Epithelial cell of prostate (primary cell): ENCODE data around the gene AATF.

ENCODE experiments used
- DNase-seq: peaks from one replicate; pipeline ENCODE4 v3.0.0-alpha.2; 2011; ENCODE audit warnings: low read depth, low spot score
- H3K27ac ChIP-seq: fragments of 450-650 bp; 2 replicates; pipeline ENCODE4 v1.5.1; 2017; ENCODE audit warnings: mild to moderate bottlenecking

Gene AATF

DNA sequence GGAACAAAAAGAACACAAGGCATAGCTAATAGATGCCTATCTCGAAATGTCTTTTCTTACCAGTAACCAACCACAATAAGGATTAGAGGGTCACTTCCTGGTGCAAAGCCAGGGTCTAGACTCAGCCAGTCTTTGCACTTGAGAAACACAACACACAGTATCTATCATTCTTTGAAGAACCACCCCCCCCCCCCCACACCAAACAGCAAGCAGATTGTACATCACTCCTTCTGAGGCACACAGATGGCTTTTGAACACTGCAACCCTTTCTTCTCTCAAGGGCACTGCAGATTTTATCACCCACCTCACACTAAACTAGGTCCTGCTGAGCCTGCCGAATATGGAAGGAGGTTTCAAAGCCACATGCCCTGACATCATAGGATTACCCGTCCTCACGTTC, 145.6 kb downstream of the AATF start:
- no peak overlapping the region for H3K27ac ChIP-seq
- DNase-seq, result no peak

DNA sequence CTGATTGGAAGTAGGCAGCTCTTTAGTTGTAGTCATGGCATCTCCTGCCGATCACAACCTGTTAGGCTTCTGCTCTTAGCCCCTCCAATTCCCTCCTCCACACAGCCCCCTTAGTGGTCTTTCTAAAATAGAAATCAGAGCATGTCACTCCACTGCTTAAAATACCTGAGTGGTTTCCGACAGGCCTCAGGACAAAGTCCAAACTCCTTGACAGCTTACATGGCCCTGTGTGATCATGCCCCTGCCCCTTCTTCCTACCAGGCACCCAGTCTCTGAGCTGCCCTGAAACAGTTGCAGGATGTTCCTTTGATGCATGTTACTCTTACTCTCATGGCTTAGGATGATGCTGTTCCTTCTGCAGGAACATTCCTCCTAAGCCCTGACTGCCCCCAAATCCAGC, 147.3 kb downstream of the AATF start:
- no peak overlapping the region for H3K27ac ChIP-seq
- no peak for DNase-seq

DNA sequence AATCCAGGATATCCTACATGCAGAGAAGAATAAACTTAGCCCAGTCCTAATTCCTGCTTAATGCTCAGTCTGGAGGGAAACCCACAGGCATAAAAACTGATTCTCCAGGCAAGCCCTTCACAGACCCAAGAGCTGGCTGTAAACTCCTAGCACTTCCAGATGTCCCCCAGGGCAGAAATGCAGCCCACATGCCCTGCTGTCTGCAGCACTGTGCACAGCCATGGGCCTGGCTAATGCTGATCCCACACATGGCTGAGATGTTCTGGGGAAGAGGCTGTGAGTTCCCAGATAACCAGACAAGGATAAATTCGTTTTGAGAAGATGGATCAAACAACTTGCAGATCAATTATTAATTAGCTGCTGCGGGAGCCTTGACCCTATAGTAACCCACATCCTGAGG, 148.4 kb downstream of the AATF start:
- no peak overlapping the region for H3K27ac ChIP-seq

DNA sequence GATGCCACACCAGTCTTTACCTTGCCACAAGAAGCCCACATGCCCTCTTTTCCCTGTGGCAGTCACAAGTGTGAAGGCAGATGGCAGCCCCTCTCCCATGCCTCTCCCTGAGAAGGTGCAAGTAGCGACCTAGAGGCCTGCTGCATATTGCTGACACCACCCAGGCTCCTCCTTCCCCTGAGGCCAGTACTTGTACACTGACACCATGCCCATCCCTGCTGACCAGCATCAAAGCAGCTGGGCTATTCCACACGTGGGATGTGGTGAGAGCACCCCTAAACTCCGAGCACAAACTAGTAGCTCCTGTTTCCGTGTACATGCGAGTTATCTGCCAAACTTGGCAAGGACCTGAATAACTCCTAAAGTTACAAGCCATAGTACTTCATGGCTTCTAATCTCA, 149.4 kb downstream of the AATF start:
- DNase-seq, result no peak
- H3K27ac ChIP-seq, result no peak overlapping the region

More for the DNA sequence above, 148.4 kb downstream of the AATF start:
- no peak for DNase-seq

DNA sequence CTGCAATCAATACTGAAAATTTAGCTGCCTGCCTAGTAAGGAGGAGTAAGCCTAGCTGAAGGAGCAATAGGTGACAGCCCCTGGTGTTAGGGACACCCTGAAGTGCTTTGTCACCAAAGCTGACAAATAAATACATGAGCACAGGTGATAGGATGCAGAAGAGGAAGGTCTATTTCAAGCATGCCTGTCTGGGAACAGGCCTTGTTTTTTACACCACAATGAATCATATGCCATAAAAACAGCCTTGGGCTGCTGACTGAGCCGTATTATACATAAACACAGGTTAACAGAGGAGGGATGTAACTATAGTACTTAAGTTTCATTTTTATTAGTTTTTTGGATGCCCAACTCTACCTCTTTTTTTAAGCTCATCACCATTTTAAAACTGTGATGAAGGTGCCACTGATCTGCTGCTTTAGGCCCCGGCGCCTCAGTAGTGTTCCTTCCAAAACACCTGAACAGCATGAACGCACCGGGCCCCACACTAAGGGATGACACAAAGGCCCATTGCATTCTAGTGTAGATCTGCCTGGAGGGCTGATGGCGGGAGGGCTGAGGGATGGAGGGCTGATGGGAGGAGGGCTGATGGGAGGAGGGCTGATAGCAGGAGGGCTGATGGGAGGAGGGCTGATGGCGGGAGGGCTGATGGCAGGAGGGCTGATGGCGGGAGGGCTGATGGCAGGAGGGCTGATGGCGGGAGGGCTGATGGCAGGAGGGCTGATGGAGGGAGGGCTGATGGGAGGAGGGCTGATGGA, 150.3 kb downstream of the AATF start:
- DNase-seq, result peak; percentile 51
- no peak overlapping the region for H3K27ac ChIP-seq

DNA sequence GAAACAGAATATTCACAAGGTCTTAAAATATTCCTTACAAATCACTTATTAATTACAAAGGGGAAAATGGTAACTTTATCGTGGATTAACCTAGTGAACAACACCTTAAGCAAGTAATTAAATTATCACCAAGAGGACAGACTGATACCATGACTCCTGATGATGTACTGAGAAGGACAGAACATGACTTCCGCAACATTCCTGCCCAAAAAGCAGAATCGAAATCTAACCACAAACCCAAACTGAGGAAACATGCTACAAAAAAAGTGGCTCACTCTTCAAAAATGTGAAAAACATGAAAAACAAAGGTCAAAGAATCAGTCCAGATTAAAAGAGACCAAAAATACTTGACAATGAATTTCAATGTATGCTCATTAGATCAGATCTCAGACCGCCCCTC, 151.5 kb downstream of the AATF start:
- H3K27ac ChIP-seq, result no peak overlapping the region
- no peak for DNase-seq

DNA sequence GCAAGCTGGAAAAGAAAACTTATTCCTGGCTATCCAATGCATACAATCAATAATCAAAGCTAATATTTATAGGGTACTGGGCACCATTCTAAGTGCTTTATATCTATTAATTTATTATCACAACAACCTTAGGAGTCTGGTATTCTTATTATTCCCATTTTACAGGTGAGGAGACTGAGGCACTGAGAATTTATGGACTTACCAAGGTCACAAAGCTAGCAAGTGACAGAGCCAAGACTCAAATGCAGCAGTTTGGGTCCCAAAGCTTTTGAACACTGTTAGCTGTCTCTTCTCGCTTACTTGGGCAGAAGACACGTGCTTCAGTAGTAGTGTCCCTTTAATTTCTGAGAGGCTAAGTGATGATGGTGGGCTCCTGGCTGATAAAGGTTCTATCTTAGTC, 152.6 kb downstream of the AATF start:
- H3K27ac ChIP-seq, result no peak overlapping the region
- no peak for DNase-seq

DNA sequence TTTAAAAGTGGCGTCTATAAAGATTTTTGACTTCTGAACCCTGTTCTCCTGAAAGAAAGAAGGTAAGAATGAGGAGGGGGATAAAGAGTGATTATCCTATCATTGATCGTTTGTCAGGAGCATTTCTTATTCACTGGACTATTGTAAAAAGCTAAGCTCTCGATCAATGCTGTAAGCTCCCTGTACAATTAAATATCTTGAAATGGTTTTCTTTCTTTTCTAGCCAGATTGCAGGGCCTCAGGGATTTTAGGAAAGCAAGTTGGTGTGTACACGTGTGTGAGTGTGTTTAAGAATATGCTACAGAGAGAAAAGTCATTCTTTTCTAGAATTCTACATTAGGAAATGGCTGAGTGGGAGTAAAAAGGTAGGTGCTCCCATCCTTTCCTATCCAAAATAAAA, 154.5 kb downstream of the AATF start:
- DNase-seq, result no peak

DNA sequence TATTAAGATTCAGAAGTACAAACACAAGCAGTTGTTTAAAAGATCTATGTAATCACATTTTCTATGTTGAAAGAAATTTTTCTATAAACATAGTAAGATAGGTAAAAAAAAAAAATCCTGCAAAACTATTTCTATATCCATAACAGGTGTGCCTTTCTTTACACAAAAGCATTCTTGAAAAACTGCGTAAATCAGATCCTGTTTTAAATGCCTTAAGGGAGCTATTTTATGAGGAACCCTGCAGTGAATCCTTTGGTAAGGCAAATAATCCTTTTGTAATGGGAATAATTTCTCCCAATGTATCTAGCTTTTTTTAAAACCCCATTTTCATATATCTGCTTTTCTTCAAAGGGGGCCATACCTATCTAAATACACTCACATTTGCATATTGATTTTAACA, 157.3 kb downstream of the AATF start:
- DNase-seq, result no peak
- no peak overlapping the region for H3K27ac ChIP-seq

More for the DNA sequence above, 154.5 kb downstream of the AATF start:
- H3K27ac ChIP-seq, result no peak overlapping the region
